Glomerular visceral epithelial cell (primary cell): ENCODE measurements around the gene MPHOSPH9.

Experiments
- DNase-seq: peaks from one replicate; pipeline ENCODE4 v3.0.0-alpha.2; 2016; ENCODE audit errors: extremely low spot score

MPHOSPH9 gene

GRCh38 chr12:123127182-123127495 is 105.8 kb downstream of the MPHOSPH9 start:
- DNase-seq, result no peak

- DNase-seq, result peak; percentile 97
Measured at GRCh38 chr12:123126294-123127181, 106.4 kb downstream of the MPHOSPH9 start.

- no peak for DNase-seq
Measured at GRCh38 chr12:123122626-123123025, 110.3 kb downstream of the MPHOSPH9 start.

- DNase-seq, result no peak
Measured at GRCh38 chr12:123121670-123122069, 111.3 kb downstream of the MPHOSPH9 start.

- no peak for DNase-seq
Measured at GRCh38 chr12:123120452-123121166, 112.3 kb downstream of the MPHOSPH9 start.

GRCh38 chr12:123119808-123120207 is 113.1 kb downstream of the MPHOSPH9 start:
- no peak for DNase-seq

- DNase-seq, result no peak
Measured at GRCh38 chr12:123118497-123118896, 114.4 kb downstream of the MPHOSPH9 start.

GRCh38 chr12:123115409-123116121 is 117.4 kb downstream of the MPHOSPH9 start:
- peak; percentile 42 for DNase-seq

- DNase-seq, result no peak
Measured at GRCh38 chr12:123114304-123115083, 118.4 kb downstream of the MPHOSPH9 start.

- DNase-seq, result no peak
Measured at GRCh38 chr12:123113026-123113425, 119.9 kb downstream of the MPHOSPH9 start.

GRCh38 chr12:123111498-123112165 is 121.3 kb downstream of the MPHOSPH9 start:
- peak; percentile 32 for DNase-seq

GRCh38 chr12:123109319-123109772 is 123.6 kb downstream of the MPHOSPH9 start:
- DNase-seq, result peak; percentile 44

GRCh38 chr12:123108682-123109066 is 124.3 kb downstream of the MPHOSPH9 start:
- no peak for DNase-seq

GRCh38 chr12:123107926-123108681 is 124.8 kb downstream of the MPHOSPH9 start:
- DNase-seq, result no peak

GRCh38 chr12:123106640-123107359 is 126.1 kb downstream of the MPHOSPH9 start:
- no peak for DNase-seq

- DNase-seq, result no peak
Measured at GRCh38 chr12:123105211-123105826, 127.6 kb downstream of the MPHOSPH9 start.

GRCh38 chr12:123104809-123105208 is 128.1 kb downstream of the MPHOSPH9 start:
- no peak for DNase-seq
